ENCODE results near the gene RASL11B.

The RASL11B gene

DNA sequence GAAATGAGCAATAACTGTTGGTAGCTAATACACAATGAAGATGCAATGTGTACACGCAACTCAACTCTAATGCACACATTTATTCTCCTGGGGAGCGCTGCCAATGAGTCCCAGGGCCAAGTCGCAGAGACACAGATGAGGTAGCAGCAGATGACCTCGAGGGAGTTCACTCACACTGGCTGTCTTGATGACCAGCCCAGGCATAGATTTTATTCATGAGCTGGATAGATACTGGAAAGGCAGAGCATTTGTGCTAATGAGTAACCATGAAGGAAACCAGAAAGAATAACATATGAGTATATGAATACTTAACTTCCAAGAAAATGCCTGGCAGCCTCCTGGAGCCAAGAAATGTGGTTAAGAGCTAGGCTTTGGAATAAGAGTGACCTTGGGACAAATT is 42.3 kb downstream of the RASL11B start:
- H3K27ac ChIP-seq (replicated peaks), result no peak overlapping the region
- DNase-seq (ENCODE audit: low read depth in 1 of 2, low spot score in 1 of 2), result no peak
- TF ChIP-seq GABPA (IDR thresholded peaks at IDR 0.05; ENCODE audit: low read depth) (no peak), POLR2AphosphoS5 (IDR thresholded peaks at IDR 0.05; ENCODE audit: low read depth) (no peak), REST (IDR thresholded peaks at IDR 0.05; ENCODE audit: insufficient replicate concordance, low read depth) (no peak), SPI1 (IDR thresholded peaks at IDR 0.05; ENCODE audit: borderline replicate concordance, low read depth) (no peak), CTCF (IDR thresholded peaks at IDR 0.05; ENCODE audit: insufficient read depth, low read length) (no peak)
- H3K4me3 ChIP-seq (replicated peaks; ENCODE audit: insufficient read depth, low read length), result no peak overlapping the region
- no peaks in the 10 kb centered on the region for H3K27me3 ChIP-seq (ENCODE audit: insufficient read depth, poor library complexity, severe bottlenecking)

DNA sequence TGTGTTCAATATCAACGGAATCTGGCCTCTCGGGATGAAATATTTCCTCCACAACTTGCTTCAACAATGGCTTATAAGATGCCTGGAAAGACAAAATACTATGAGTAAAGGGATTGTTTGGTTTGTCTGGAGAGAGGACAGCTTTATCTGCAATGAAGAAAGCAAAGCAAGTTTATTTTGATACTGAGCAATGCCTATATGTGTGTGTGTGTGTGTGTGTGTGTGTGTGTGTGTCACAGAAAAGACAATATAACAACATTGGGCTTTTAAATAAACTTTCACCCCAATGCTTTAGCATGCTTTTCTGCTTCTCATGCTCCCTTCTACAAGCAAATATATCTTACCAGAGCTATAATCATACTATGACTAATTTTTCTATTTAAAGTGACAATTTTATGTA is 45.4 kb downstream of the RASL11B start:
- Histone ChIP-seq H3K4me3 (replicated peaks; ENCODE audit: insufficient read depth, low read length) (no peak overlapping the region), H3K27me3 (ENCODE audit: insufficient read depth, poor library complexity, severe bottlenecking) (no peaks in the 10 kb centered on the region), H3K27ac (replicated peaks) (no peak overlapping the region)
- TF ChIP-seq SPI1 (IDR thresholded peaks at IDR 0.05; ENCODE audit: borderline replicate concordance, low read depth) (no peak), POLR2AphosphoS5 (IDR thresholded peaks at IDR 0.05; ENCODE audit: low read depth) (no peak), CTCF (IDR thresholded peaks at IDR 0.05; ENCODE audit: insufficient read depth, low read length) (no peak), GABPA (IDR thresholded peaks at IDR 0.05; ENCODE audit: low read depth) (no peak), REST (IDR thresholded peaks at IDR 0.05; ENCODE audit: insufficient replicate concordance, low read depth) (no peak)
- no peak for DNase-seq (ENCODE audit: low read depth in 1 of 2, low spot score in 1 of 2)

DNA sequence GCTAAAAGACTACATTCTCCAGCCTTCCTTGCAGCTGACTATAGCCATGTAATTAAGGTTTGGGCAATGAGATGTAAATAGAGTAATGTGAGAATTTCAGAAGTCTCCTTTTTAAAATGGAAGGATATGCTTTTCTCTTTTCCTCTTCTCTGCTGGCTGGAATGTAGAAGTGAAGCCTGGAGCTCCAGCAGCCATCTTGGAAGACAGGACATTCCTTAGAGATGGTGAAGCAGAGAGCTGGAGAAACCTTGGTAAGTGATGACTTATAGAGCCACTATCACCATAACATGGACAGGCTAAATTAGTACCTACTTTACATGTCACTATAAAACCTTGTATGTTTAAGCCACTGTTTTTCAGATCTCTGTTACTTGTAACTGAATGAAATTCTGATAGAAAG is 48.0 kb downstream of the RASL11B start:
- TF ChIP-seq GABPA (IDR thresholded peaks at IDR 0.05; ENCODE audit: low read depth) (no peak), REST (IDR thresholded peaks at IDR 0.05; ENCODE audit: insufficient replicate concordance, low read depth) (no peak), CTCF (IDR thresholded peaks at IDR 0.05; ENCODE audit: insufficient read depth, low read length) (no peak), POLR2AphosphoS5 (IDR thresholded peaks at IDR 0.05; ENCODE audit: low read depth) (no peak), SPI1 (IDR thresholded peaks at IDR 0.05; ENCODE audit: borderline replicate concordance, low read depth) (no peak)
- Histone ChIP-seq H3K27me3 (ENCODE audit: insufficient read depth, poor library complexity, severe bottlenecking) (no peaks in the 10 kb centered on the region), H3K27ac (replicated peaks) (no peak overlapping the region), H3K4me3 (replicated peaks; ENCODE audit: insufficient read depth, low read length) (no peak overlapping the region)
- no peak for DNase-seq (ENCODE audit: low read depth in 1 of 2, low spot score in 1 of 2)

Measured in HL-60 (cell line).